ENCODE results near the gene COMMD1.

Gene COMMD1

DNA sequence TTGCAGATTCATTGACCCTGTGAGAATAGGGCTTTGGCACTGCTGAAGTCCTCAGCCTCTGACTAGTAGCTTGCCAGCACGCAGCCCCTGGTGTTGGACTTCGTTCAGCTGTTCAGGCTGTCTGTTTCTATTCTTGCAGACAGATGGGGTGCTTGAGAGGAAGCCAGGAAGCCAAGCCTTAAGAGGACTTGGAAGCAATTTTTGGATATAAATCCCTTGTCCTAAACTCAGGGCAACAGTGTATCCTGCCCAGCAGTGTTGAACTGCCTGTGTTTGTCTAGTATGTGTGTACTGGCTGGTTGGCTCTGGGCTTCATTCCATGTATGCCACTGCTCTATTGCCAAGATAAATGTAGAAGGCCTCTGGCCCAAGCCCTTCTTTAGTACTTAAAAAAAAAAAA lies 108.6 kb downstream of the COMMD1 start:
- TF ChIP-seq, protein P1, sequence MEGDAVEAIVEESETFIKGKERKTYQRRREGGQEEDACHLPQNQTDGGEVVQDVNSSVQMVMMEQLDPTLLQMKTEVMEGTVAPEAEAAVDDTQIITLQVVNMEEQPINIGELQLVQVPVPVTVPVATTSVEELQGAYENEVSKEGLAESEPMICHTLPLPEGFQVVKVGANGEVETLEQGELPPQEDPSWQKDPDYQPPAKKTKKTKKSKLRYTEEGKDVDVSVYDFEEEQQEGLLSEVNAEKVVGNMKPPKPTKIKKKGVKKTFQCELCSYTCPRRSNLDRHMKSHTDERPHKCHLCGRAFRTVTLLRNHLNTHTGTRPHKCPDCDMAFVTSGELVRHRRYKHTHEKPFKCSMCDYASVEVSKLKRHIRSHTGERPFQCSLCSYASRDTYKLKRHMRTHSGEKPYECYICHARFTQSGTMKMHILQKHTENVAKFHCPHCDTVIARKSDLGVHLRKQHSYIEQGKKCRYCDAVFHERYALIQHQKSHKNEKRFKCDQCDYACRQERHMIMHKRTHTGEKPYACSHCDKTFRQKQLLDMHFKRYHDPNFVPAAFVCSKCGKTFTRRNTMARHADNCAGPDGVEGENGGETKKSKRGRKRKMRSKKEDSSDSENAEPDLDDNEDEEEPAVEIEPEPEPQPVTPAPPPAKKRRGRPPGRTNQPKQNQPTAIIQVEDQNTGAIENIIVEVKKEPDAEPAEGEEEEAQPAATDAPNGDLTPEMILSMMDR (IDR thresholded peaks at IDR 0.05; ENCODE audit: low read depth, low read length, missing control alignments) = no peak
- no peak overlapping the region for H3K4me3 ChIP-seq (ENCODE audit: low read depth, low read length)
- no peak for DNase-seq (ENCODE audit: low read depth)

- no peak for DNase-seq (ENCODE audit: low read depth)
- no peak overlapping the region for H3K4me3 ChIP-seq (ENCODE audit: low read depth, low read length)
- TF ChIP-seq, protein P1 (IDR thresholded peaks at IDR 0.05; ENCODE audit: low read depth, low read length, missing control alignments) = no peak
These were observed 111.5 kb downstream of the COMMD1 start for GRCh38 chr2:62016957-62017356.

- H3K4me3 ChIP-seq (ENCODE audit: low read depth, low read length) = no peak overlapping the region
- no peak for DNase-seq (ENCODE audit: low read depth)
- TF ChIP-seq, protein P1 (IDR thresholded peaks at IDR 0.05; ENCODE audit: low read depth, low read length, missing control alignments) = no peak
These were observed 124.4 kb downstream of the COMMD1 start for GRCh38 chr2:62029910-62030309.

- DNase-seq (ENCODE audit: low read depth) = no peak
- H3K4me3 ChIP-seq (ENCODE audit: low read depth, low read length) = no peak overlapping the region
- TF ChIP-seq, protein P1 (IDR thresholded peaks at IDR 0.05; ENCODE audit: low read depth, low read length, missing control alignments) = no peak
These were observed 125.4 kb downstream of the COMMD1 start for GRCh38 chr2:62030902-62031301.

GRCh38 chr2:62032096-62032495 lies 126.6 kb downstream of the COMMD1 start:
- TF ChIP-seq, protein P1 (IDR thresholded peaks at IDR 0.05; ENCODE audit: low read depth, low read length, missing control alignments) = no peak
- DNase-seq (ENCODE audit: low read depth) = peak; percentile 44
- no peak overlapping the region for H3K4me3 ChIP-seq (ENCODE audit: low read depth, low read length)

DNA sequence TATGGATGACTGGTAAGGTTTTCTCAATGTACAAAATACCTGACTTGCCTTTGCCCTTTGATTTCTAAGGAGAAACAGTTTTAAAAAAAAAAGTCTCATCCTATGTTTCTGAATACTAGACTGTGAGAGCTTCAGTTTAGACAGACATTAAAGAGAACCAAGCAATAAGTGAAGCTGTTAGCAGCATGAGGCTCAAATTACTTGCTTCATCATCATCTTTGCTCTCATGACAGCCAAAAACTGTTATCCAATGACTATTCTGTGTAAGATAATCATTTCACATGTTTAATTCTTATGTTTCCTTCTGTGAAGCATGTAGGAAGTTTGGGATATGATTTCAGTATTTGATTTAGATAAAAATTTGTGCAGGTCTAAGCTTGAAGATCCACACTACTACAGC lies 129.2 kb downstream of the COMMD1 start:
- TF ChIP-seq, protein P1 (IDR thresholded peaks at IDR 0.05; ENCODE audit: low read depth, low read length, missing control alignments) = no peak
- H3K4me3 ChIP-seq (ENCODE audit: low read depth, low read length) = no peak overlapping the region
- no peak for DNase-seq (ENCODE audit: low read depth)

GRCh38 chr2:62036229-62036628 lies 130.8 kb downstream of the COMMD1 start:
- no peak for DNase-seq (ENCODE audit: low read depth)
- H3K4me3 ChIP-seq (ENCODE audit: low read depth, low read length) = no peak overlapping the region
- TF ChIP-seq, protein P1 (IDR thresholded peaks at IDR 0.05; ENCODE audit: low read depth, low read length, missing control alignments) = no peak

All from GM12864 (cell line).